ENCODE data around the gene EEFSEC.

DNA sequence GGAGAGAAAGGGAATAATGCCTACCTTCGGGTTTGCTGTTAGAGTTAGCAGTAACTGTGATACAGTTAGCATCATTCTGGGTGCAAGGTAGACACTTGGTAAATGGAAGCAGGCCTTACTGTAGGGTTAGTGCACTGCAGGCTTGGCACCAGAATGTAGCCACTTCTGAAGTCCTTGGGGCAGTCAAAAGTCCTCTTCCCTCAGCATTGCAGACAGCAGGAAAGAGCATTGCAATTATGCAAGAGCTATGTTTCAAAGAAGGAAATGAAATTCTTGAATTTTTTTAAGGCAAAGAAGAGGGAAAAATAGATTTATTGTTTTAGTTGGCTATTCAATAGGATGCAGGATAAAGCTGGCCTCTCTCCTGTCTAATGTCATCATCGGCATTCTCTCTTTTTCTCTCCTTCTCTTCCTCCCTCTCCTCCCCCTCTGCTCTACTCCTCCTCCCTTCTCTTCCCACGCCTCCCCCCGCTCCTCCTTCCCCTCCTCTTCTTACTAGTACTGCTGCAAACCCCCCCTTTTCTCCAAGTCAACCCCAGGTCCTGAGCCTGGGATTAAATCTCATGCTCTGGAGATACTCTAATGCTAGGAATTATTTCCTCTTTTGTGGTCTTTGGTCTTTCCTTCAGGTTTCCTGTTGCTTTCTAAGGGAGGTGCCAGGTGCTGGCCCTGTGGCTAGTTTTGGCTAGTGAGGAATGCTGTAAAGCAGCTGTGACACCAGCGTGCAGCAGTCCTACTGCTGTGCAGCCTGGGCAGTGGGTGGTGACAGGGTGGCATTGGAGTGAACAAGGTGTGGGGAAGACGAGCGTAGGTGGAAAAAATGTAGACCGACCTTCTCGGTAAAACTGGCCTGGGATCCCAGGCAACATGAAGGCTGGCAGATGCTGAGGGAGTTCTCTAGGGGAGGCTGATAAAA, 21.7 kb downstream of the EEFSEC start:
- TF ChIP-seq, protein P1, sequence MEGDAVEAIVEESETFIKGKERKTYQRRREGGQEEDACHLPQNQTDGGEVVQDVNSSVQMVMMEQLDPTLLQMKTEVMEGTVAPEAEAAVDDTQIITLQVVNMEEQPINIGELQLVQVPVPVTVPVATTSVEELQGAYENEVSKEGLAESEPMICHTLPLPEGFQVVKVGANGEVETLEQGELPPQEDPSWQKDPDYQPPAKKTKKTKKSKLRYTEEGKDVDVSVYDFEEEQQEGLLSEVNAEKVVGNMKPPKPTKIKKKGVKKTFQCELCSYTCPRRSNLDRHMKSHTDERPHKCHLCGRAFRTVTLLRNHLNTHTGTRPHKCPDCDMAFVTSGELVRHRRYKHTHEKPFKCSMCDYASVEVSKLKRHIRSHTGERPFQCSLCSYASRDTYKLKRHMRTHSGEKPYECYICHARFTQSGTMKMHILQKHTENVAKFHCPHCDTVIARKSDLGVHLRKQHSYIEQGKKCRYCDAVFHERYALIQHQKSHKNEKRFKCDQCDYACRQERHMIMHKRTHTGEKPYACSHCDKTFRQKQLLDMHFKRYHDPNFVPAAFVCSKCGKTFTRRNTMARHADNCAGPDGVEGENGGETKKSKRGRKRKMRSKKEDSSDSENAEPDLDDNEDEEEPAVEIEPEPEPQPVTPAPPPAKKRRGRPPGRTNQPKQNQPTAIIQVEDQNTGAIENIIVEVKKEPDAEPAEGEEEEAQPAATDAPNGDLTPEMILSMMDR (IDR thresholded peaks at IDR 0.05; ENCODE audit: poor library complexity, severe bottlenecking): no peak
- no peak for TF ChIP-seq POLR2AphosphoS5 (IDR thresholded peaks at IDR 0.05)
- no peak for TF ChIP-seq EZH2 (IDR thresholded peaks at IDR 0.05; ENCODE audit: borderline replicate concordance, insufficient read depth, low read length, poor library complexity, severe bottlenecking)
- no peak for TF ChIP-seq RAD21 (conservative IDR thresholded peaks at IDR 0.05)
- no peak for TF ChIP-seq SMC3 (conservative IDR thresholded peaks at IDR 0.05; ENCODE audit: poor library complexity)
- no peak for TF ChIP-seq EP300 (conservative IDR thresholded peaks at IDR 0.05; ENCODE audit: poor library complexity, severe bottlenecking)

All from neural cell (in vitro differentiated cells).